ENCODE results near the gene ABCB4. TPM values are rescaled to one million over a fixed set of nuclear protein-coding genes. Genes with fewer than 3 reads are reported as not detected.

ABCB4 gene
- total RNA-seq, 1 donor from 2014 or later = not detected

GRCh38 chr7:87375662-87376435 lies 99.6 kb downstream of the ABCB4 start:
- Mint-ChIP-seq H3K36me3 (ENCODE audit: low read depth) (peaks cover 7% of the 10 kb centered on the region), H3K9me3 (peaks cover under 1% of the 10 kb centered on the region), H3K27ac (no peak overlapping the region), H3K4me1 (peaks cover under 1% of the 10 kb centered on the region), H3K4me3 (no peak overlapping the region), H3K27me3 (no peaks in the 10 kb centered on the region)
- intact Hi-C loops (cut with micrococcal nuclease) = no loop called here
- no peak for DNase-seq

- H3K4me1 Mint-ChIP-seq = peaks cover 10% of the 10 kb centered on the region
- H3K27me3 Mint-ChIP-seq = no peaks in the 10 kb centered on the region
- intact Hi-C loops (cut with micrococcal nuclease) = no loop called here
- no peak for DNase-seq
- H3K36me3 Mint-ChIP-seq (ENCODE audit: low read depth) = peaks cover 8% of the 10 kb centered on the region
- no peak overlapping the region for H3K4me3 Mint-ChIP-seq
- no peak overlapping the region for H3K27ac Mint-ChIP-seq
- peaks cover 4% of the 10 kb centered on the region for H3K9me3 Mint-ChIP-seq
Measured at GRCh38 chr7:87370660-87371180, 104.8 kb downstream of the ABCB4 start.

GRCh38 chr7:87369216-87369615 lies 106.3 kb downstream of the ABCB4 start:
- H3K4me3 Mint-ChIP-seq = no peak overlapping the region
- intact Hi-C loops (cut with micrococcal nuclease) = no loop called here
- H3K4me1 Mint-ChIP-seq = peaks cover 10% of the 10 kb centered on the region
- peak; percentile 84 for DNase-seq
- no peak overlapping the region for H3K27ac Mint-ChIP-seq
- peaks cover 6% of the 10 kb centered on the region for H3K36me3 Mint-ChIP-seq (ENCODE audit: low read depth)
- no peaks in the 10 kb centered on the region for H3K27me3 Mint-ChIP-seq
- peaks cover 4% of the 10 kb centered on the region for H3K9me3 Mint-ChIP-seq

- intact Hi-C loops (cut with micrococcal nuclease) = no loop called here
- H3K27ac Mint-ChIP-seq = no peak overlapping the region
Measured at GRCh38 chr7:87364246-87364645, 111.2 kb downstream of the ABCB4 start.

GRCh38 chr7:87363342-87363741 lies 112.1 kb downstream of the ABCB4 start:
- no peak for DNase-seq
- Mint-ChIP-seq H3K27me3 (no peaks in the 10 kb centered on the region), H3K27ac (no peak overlapping the region), H3K4me1 (no peaks in the 10 kb centered on the region), H3K36me3 (ENCODE audit: low read depth) (peaks cover 9% of the 10 kb centered on the region), H3K4me3 (no peak overlapping the region), H3K9me3 (no peaks in the 10 kb centered on the region)
- intact Hi-C loops (cut with micrococcal nuclease) = no loop called here

More at GRCh38 chr7:87364246-87364645, 111.2 kb downstream of the ABCB4 start:
- Mint-ChIP-seq H3K27me3 (no peaks in the 10 kb centered on the region), H3K4me3 (no peak overlapping the region), H3K9me3 (no peaks in the 10 kb centered on the region), H3K36me3 (ENCODE audit: low read depth) (peaks cover 6% of the 10 kb centered on the region), H3K4me1 (peaks cover 4% of the 10 kb centered on the region)
- no peak for DNase-seq

- Mint-ChIP-seq H3K9me3 (peaks cover 1% of the 10 kb centered on the region), H3K4me1 (no peaks in the 10 kb centered on the region), H3K4me3 (no peak overlapping the region), H3K27ac (no peak overlapping the region), H3K36me3 (ENCODE audit: low read depth) (peaks cover 17% of the 10 kb centered on the region), H3K27me3 (no peaks in the 10 kb centered on the region)
- intact Hi-C loops (cut with micrococcal nuclease) = no loop called here
- DNase-seq = no peak
Measured at GRCh38 chr7:87361320-87361719, 114.2 kb downstream of the ABCB4 start.

GRCh38 chr7:87359366-87359765 lies 116.1 kb downstream of the ABCB4 start:
- Mint-ChIP-seq H3K4me1 (no peaks in the 10 kb centered on the region), H3K36me3 (ENCODE audit: low read depth) (peaks cover 32% of the 10 kb centered on the region), H3K27me3 (no peaks in the 10 kb centered on the region), H3K27ac (no peak overlapping the region), H3K9me3 (peaks cover 5% of the 10 kb centered on the region), H3K4me3 (no peak overlapping the region)
- no peak for DNase-seq
- intact Hi-C loops (cut with micrococcal nuclease) = no loop called here

- peaks cover 5% of the 10 kb centered on the region for H3K9me3 Mint-ChIP-seq
- H3K4me1 Mint-ChIP-seq = no peaks in the 10 kb centered on the region
- no peak overlapping the region for H3K4me3 Mint-ChIP-seq
- no peaks in the 10 kb centered on the region for H3K27me3 Mint-ChIP-seq
- no peak overlapping the region for H3K27ac Mint-ChIP-seq
- no peak for DNase-seq
- H3K36me3 Mint-ChIP-seq (ENCODE audit: low read depth) = peaks cover 53% of the 10 kb centered on the region
- intact Hi-C loops (cut with micrococcal nuclease) = no loop called here
Measured at GRCh38 chr7:87356448-87356847, 119.0 kb downstream of the ABCB4 start.

GRCh38 chr7:87354749-87355148 lies 120.7 kb downstream of the ABCB4 start:
- Mint-ChIP-seq H3K9me3 (peaks cover 11% of the 10 kb centered on the region), H3K27me3 (no peaks in the 10 kb centered on the region), H3K36me3 (ENCODE audit: low read depth) (peaks cover 67% of the 10 kb centered on the region), H3K4me1 (no peaks in the 10 kb centered on the region), H3K4me3 (no peak overlapping the region), H3K27ac (no peak overlapping the region)
- DNase-seq = no peak
- intact Hi-C loops (cut with micrococcal nuclease) = no loop called here

Other genes with a start within 250 kb of the ABCB4 start
- 6.2 and 7.1 TPM in 2 replicates for gene CROT, start 130.0 kb downstream of the ABCB4 start, total RNA-seq
- 1.4 and 2.2 TPM in 2 replicates for gene ABCB1, start 125.2 kb upstream of the ABCB4 start, total RNA-seq
- 0.09 and 0.23 TPM in 2 replicates for gene RUNDC3B, start 152.7 kb upstream of the ABCB4 start, total RNA-seq

Measured in activated CD4-positive, alpha-beta T cell treated with anti-CD3 and anti-CD28 coated beads, Interleukin-2, amount 10 ng/mL, durations not matched to agents 24 days and 14 days (primary cell).